NCI-H510A (cell line): ENCODE measurements around the gene PLCB2.

ENCODE experiments used
- DNase-seq: peaks from one replicate; lab custom pipeline; 2025; lab: John Stamatoyannopoulos, UW

PLCB2 gene

DNA sequence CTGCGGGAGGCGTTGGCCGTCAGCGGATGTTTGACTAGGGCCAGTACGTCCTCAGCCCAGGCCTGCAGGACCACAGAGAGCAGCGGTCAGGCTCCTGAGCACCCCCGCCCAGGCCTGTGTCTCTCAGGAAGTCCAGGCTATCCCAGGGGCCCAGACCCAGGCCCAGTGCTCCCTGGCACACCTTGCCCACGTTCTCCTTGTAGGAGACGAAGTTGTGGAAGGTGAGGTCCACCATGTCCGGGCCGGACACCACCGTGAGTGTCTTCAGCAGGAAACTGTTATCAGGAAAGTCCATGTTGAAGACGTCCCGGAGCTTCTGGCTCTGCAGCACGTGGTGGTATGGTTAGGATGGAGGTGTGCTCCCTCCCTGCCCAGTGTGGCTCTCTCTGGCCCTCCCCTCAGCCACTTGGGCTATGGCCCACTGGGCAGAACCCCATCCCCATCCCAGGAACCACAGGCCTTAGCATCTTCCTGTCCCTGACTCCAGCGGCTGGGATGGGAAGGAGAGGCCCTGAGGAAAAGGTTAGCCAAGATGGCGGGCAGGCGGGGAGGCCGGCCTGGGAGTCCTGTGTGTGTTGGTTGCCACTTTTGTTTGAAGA lies 5.3 kb downstream of the PLCB2 start:
- DNase-seq = no peak

- no peak for DNase-seq
Measured at GRCh38 chr15:40301467-40302179, 6.1 kb downstream of the PLCB2 start.

GRCh38 chr15:40300771-40301170 lies 7.0 kb downstream of the PLCB2 start:
- no peak for DNase-seq

DNA sequence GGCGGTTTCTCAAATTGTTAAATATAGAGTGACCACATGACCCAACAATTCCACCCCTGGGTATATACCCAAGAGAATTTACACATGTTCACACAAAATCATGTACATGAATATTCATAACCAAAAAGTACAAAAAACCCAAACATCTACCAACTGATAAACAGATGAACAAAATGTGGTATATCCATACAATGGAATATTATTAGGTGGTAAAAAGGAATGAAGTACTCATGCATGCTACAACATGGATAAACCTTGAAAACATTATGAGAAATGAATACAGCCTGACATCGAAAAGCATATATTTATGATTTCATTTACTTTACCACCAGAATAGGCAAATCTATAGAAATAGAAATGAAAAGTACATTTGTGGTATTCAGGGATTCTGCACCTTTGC lies 7.4 kb downstream of the PLCB2 start:
- DNase-seq = no peak

GRCh38 chr15:40298216-40298935 lies 9.4 kb downstream of the PLCB2 start:
- no peak for DNase-seq

- DNase-seq = no peak
Measured at GRCh38 chr15:40297356-40297755, 10.4 kb downstream of the PLCB2 start.

DNA sequence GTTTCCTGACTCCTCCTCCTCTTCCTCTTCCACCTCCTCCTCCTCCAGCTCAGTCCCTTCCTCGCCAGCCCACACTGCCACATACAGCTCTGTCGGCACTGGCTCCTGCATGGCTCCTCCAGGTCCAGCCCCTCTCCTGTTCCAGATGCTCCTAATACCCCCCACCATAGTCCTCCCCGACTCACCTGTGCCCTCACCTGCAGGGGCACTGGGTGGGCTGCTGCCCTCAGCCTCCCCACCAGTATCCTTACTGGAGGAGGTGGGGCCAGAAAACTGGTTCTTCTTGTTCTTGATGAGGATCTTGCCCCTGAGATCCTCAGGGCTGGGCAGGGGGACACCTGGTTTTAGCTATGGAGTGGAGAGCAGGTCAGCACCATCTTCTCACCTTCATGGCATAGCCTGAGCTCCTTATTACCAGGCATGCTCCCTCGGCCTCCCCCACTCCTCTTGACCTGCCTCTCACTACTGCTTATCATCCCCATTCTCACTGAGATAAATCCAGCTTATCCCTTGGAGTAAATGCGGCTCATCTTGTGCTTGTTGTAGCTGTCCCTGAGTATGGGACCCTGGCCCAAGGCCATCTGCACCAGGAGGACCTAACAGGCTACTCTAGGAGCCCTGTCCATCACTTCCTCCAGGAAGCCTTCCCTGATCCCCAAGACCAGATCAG lies 11.0 kb downstream of the PLCB2 start:
- DNase-seq = no peak

DNA sequence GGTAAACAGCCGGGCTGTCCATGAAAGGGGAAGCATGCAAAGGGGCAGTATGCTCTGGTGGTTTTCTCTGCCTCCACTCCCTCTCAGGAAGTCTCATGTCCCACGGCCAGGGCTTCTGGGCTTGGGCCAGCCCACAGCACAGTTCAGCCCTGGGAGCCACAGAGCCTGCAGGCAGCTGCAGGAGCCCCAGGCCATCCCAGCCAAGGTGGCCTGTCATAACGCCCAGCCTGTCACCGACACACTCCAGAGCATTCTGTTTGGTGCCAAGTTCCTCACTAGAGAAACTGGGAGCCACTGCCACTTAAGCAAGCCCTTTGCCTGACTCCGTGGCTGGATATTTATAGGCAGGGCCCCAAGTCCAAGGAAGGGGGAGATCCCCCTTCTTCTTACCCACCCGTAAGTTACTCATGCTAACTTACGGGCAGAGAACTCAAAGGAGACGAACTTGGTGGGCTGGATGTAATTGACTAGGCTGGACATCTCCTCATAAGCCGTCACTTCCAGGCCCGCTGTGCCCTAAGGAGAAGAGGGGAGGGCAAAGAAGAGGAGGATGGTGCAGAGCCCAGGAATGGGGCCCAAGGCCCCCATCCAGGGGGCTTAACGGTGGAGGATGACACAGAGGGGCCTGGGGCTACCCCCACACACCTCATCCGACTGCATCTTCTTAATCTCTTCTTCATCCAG lies 11.7 kb downstream of the PLCB2 start:
- DNase-seq = no peak

- no peak for DNase-seq
Measured at GRCh38 chr15:40295297-40295696, 12.4 kb downstream of the PLCB2 start.

DNA sequence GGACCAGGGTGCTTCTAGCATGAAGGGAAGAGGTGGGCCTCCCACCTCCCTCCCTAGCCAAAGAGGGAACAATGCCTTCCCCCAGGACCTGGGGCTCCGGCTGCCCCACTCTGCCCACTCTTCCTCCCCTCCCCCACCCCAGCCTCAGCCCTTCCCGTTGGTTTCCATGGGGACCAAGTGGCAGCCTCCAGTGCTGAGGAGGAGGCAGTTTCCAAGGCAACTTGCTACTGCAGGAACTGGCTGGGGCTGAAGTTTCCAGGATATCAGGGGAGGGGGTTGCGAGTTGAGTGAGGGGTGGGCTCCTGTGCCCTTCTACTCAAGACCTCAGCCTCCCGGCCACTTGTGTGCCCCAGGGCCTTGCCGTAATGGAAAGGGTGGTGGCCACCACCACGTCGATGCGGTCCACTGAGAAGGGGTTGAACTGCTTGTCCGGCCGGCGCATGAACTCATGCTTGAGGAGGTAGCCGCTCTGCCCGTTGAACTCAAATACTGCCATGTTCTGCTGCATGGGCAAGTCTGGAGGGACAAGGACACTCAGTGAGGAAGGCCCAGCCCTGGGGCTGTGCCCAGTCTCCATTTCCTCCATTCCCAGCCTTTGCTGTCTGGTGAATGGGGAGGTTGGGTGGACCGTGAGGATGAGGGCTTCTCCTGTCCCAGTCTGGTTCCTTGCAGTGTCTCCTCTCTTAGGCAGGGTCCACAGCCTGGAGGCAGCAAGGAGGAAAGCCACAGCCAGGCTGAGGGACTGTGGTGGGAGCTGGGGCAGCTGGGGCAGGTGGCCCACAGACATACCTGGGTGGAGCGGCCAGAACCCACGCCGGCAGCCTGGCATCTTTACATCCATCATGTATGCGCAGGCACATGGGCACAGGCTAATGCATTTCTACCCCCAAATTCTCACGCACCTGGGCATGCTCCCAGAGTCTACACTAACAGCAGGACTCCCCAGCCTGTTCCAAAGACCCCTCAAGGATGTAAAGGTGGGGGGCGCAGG lies 13.5 kb downstream of the PLCB2 start:
- no peak for DNase-seq

GRCh38 chr15:40293006-40293405 lies 14.7 kb downstream of the PLCB2 start:
- DNase-seq = no peak

DNA sequence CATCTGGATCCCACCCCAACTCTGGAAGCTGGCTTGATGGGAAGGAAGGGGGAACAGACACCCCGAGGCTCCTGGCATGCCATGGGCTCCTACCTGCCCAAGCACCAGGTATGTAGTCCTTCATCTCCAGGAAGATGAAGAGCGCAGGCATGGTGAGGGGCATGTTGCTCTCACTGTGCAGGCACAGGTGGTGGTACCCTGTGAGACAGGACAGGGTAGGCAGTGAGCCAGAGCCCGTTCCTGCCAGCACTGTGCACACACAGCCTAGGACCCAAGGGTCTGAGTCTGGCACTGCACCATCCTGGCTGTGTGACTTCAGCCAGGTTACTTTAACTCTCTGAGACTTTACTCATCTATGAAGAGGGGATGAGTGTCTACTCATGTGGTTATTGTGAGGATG lies 15.5 kb downstream of the PLCB2 start:
- DNase-seq = no peak

- peak; percentile 35 for DNase-seq
Measured at GRCh38 chr15:40290918-40291574, 16.7 kb downstream of the PLCB2 start.

- no peak for DNase-seq
Measured at GRCh38 chr15:40290545-40290917, 17.2 kb downstream of the PLCB2 start.

DNA sequence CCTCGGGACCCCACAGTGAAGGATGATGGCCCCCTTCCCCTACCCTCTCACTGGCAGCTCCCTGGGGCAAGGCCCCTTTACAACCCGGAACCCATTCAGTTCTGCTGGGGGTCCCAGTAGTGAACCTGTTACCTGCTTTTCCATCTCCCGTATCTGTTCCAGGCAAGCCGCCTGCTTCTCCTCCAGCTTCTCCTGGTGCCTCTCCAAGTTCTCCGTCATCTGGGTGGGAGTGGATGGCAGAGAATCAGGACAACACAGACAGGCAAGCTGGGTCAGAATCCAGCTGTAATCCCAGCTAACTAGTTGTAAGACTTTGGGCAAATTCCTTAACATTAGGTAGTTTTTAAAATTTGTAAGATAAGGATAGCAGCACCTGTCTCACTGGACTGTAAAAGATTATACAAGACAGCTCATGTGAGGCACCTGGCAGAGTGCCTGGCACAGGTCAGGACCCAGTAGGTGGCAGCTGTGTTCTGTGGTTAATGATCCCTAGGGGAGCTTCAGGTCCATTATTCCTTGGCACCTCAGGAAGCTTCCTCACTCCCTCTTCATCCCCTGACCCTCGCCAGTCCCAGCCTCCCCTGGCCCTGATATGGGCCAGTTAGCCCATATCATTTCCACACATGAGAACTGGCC lies 18.5 kb downstream of the PLCB2 start:
- no peak for DNase-seq

DNA sequence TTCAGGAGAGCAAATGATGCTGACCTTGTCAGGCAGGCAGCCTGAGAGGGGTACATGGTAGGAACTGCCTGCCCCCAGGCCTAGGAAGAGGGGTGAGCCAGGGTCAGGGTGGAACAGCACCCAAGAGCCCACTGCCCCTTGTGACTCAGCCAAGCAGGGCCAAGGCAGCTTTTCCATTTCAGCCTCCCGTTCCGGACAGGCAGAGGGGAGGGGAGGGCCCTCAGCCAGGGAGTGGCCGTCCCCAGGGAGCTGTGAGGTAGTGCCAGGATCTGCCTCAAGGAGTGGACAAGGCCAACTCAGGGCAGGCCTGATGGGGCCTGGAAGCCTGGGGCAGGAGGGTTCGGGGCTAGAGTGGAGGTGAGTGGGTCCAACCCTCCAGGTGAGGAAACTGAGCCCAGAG lies 19.8 kb downstream of the PLCB2 start:
- no peak for DNase-seq

DNA sequence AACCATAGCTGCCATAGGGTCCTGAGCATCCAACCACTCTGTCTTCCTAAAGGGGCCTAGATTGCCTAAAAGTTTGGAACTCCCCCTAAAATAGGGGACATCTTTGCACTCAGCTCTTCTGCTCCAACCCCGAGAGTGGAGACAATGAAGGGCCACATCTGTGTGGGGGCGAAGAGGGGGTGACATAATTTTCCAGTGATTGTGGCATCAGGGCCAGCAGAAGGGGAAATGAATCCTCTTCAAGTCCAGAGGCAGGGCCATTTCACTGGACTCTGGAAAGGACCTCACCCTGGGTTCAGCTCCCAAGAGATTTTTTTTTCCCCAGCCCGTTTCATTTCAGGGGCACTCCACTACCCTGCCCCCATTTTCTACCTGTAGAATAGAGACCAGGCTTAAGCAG lies 20.2 kb downstream of the PLCB2 start:
- no peak for DNase-seq

GRCh38 chr15:40286794-40287193 lies 20.9 kb downstream of the PLCB2 start:
- DNase-seq = no peak

DNA sequence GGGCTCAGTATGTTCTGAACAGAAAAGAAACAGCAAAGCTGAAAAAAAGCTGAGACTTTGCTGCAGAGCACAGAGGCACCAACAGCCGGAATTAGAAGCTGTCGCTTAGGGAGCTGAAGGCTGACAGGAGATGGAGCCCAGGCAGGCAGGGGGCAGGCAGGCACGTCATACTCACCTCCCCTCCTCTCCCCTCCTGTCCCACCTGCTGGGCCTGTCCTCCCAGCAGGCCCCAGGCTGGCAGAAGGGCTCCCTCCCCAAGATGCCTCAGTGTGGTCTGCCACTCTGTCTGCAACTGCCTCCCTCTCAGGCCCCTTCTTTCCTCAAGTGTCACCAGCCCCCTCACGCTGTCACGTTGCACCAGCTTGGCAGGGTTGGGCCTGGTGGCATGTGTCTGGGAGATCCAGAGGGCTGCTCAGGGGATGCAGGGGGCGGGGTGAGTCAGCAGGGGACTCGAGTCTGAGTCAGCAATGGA lies 21.6 kb downstream of the PLCB2 start:
- no peak for DNase-seq

- DNase-seq = no peak
Measured at GRCh38 chr15:40285554-40286011, 22.2 kb downstream of the PLCB2 start.
